ENCODE results near the gene HMCES. TPM values are rescaled to one million over a fixed set of nuclear protein-coding genes. Genes with fewer than 3 reads are reported as not detected.
"Not testable (repeated sequence)": the region's sequence is repeated elsewhere in the genome, so short reads cannot be mapped to it uniquely, and the experiment has no call there.

Gene HMCES
- total RNA-seq, 2 experiments from 2014 or later = 83.6 to 83.7 TPM

DNA sequence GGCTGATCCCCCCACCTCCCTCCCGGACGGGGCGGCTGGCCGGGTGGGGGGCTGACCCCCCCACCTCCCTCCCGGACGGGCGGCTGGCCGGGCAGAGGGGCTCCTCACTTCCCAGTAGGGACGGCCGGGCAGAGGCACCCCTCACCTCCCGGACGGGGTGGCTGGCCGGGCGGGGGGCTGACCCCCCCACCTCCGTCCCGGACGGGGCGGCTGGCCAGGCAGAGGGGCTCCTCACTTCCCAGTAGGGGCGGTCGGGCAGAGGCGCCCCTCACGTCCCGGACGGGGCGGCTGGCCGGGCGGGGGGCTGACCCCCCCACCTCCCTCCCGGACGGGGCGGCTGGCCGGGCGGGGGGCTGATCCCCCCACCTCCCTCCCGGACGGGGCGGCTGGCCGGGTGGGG lies 60.5 kb downstream of the HMCES start:
- not testable (repeated sequence) for DNase-seq, H3K36me3 Mint-ChIP-seq, H3K4me3 Mint-ChIP-seq, H3K4me1 Mint-ChIP-seq, H3K27ac Mint-ChIP-seq, H3K9me3 Mint-ChIP-seq
- peaks cover 17% of the 10 kb centered on the region for H3K27me3 Mint-ChIP-seq

DNA sequence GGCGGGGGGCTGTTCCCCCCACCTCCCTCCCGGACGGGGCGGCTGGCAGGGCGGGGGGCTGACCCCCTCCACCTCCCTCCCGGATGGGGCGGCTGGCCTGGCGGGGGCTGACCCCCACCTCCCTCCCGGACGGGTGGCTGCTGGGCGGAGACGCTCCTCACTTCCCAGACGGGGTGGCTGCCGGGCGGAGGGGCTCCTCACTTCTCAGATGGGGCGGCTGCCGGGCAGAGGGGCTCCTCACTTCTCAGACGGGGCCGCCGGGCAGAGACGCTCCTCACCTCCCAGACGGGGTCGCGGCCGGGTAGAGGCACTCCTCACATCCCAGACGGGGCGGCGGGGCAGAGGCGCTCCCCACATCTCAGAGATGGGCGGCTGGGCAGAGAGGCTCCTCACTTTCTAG lies 61.2 kb downstream of the HMCES start:
- H3K4me1 Mint-ChIP-seq, H3K27ac Mint-ChIP-seq, H3K9me3 Mint-ChIP-seq, H3K4me3 Mint-ChIP-seq, DNase-seq, H3K36me3 Mint-ChIP-seq: not testable (repeated sequence)
- peaks cover 21% of the 10 kb centered on the region for H3K27me3 Mint-ChIP-seq

DNA sequence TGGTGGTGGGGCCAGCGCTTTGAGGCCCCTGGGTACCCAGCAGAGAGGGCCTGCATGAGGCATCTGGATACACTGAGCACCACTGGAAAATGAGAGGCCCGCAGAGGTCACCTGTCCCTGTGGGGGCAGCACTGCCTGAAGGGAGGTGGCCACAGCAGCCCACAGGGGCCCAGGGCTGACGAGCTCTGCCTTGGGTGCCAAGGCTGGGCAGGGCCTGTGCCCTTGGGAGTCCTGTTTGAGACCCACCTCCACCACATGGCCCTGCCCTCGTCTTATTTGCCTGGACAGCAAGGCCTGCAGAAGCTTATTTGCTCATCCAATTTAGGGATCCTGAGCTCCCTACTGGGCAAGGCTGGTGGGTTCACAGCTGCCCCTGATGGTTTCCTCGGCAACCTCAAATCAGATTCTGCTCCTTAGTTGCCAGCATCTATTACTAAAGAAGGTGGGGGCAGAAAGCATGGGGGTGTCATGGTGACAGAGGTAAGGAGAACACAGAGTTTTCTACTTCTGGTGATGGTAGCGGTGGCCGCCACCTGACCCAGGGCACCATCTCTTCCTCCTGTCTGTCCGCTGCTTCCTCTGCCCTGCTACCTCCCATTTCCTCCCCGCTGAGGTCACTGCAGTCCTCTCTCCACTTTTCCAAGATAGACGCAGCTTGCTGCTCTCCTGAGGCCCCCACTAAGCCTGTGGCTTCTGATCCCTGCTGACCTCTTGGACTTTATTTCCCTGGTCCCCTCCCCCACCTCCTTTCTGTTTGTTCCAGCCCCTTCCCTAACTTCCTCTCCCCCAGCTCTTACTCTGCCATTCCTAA lies 62.9 kb downstream of the HMCES start:
- Mint-ChIP-seq H3K36me3 (no peaks in the 10 kb centered on the region), H3K4me1 (peaks cover 3% of the 10 kb centered on the region), H3K9me3 (no peaks in the 10 kb centered on the region), H3K27me3 (peaks cover 26% of the 10 kb centered on the region), H3K4me3 (no peak overlapping the region), H3K27ac (no peak overlapping the region)
- DNase-seq = no peak

DNA sequence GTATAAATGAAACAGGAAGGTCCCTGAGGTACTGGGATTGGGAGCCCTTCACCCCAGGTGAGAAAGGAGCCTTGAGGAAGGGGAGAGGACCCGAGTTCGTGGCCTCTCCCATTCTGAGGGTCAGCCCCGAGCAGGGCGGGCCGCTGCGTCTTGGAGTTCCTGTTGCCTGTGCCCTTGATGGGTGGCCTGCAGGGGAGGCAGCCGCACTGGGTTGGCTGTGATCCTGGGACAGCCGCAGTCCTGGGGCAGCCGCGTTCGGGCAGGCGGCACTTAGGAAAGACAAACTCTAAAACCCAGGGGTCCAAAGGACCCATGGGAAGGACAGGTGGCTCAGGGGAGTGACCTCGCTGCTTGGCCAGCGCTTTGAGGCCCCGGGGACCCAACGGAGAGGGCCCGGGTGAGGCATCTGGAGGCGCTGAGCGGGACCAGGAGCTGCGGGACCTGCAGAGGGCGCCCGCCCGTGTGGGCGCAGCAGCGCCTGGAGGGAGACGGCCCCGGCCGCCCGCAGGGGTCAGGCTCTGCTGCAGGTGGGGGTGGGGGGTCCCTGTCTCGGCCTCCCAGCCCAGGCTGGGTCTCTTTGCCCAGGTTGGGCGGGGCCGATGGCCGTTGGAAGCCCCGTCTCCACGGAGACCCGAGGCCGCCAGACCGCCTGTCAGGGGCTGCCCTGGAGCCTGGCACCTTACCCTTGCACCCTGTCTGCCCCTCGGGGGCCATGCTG lies 65.1 kb downstream of the HMCES start:
- H3K27me3 Mint-ChIP-seq = peaks cover 29% of the 10 kb centered on the region
- H3K4me3 Mint-ChIP-seq = no peak overlapping the region
- H3K9me3 Mint-ChIP-seq = no peaks in the 10 kb centered on the region
- H3K4me1 Mint-ChIP-seq = peaks cover 3% of the 10 kb centered on the region
- H3K36me3 Mint-ChIP-seq = no peaks in the 10 kb centered on the region
- no peak overlapping the region for H3K27ac Mint-ChIP-seq
- DNase-seq = peak; percentile 50

DNA sequence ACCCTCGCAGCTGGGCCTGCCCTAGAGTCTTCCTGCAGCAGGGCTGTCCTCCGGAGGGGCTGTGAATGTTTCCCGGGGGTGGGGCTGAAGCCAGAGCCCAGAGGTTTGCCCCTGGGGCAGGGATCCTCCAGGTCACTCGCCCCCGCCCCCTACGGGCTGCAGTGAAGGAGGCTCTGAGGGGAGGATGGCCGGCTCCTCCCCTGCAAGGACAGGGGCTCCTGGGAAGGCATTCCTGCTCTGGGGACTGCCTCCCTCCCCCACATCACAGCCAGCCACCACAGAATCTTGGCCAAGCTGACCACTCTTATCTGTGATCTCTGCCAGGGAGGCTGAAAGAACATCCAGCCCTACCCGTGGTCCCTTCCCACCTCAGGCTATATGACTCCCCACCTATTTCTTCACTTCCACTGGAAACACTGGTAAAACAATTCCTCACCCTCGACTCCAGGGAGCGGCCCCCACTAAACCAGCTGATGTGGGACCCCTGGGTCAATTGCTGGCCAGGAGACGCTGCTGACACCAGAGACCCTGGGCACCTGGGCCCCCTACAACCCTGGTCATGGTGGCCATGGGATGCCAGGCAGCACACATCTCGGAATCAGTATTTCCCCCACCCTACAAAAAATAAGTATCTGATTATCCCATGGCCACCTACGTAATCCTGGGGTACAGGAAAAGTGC lies 66.0 kb downstream of the HMCES start:
- Mint-ChIP-seq H3K36me3 (no peaks in the 10 kb centered on the region), H3K27ac (no peak overlapping the region), H3K27me3 (peaks cover 29% of the 10 kb centered on the region), H3K4me3 (no peak overlapping the region), H3K4me1 (peaks cover 3% of the 10 kb centered on the region), H3K9me3 (no peaks in the 10 kb centered on the region)
- no peak for DNase-seq

DNA sequence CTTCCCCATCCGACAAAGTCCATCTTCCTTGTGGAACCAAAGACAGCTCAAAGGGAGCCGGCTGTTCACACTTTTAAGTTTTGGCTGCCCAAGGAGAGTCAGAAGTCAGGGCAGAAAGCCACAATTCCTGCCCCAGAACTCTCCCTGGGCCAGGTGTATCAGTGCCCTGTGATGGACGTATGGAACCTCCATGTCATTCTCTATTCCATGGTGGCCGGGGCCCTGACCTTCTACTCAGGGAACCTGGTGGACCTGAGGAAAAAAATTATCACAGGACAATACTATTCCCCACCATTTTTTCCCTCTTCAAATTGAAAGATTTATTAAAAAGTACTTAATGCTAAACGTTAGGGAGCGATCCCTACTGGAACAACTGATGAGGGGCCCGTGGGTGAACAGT lies 66.6 kb downstream of the HMCES start:
- Mint-ChIP-seq H3K36me3 (no peaks in the 10 kb centered on the region), H3K4me3 (no peak overlapping the region), H3K27me3 (peaks cover 29% of the 10 kb centered on the region), H3K27ac (no peak overlapping the region), H3K4me1 (peaks cover 3% of the 10 kb centered on the region), H3K9me3 (no peaks in the 10 kb centered on the region)
- no peak for DNase-seq

DNA sequence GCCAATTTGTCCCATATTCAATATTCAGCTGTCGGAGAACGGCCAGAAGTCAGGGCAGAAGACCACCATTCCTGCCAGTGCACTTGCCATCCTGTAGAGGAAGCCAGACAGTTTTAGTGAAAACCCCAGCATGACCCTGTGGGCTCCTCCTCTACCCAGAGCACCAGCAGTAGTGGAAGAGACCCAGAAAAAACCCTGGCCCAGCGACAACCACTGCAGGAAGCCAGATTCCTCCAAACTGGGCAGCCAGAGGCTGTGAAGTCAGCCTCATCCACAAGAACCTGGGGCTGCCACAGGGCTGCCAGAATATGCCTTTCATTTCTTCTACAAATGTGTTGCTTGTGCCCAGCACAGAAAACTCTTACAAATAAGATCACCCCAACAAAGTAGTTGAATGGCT lies 67.3 kb downstream of the HMCES start:
- H3K4me1 Mint-ChIP-seq = peaks cover 3% of the 10 kb centered on the region
- DNase-seq = no peak
- no peaks in the 10 kb centered on the region for H3K36me3 Mint-ChIP-seq
- peaks cover 29% of the 10 kb centered on the region for H3K27me3 Mint-ChIP-seq
- no peak overlapping the region for H3K4me3 Mint-ChIP-seq
- H3K9me3 Mint-ChIP-seq = no peaks in the 10 kb centered on the region
- H3K27ac Mint-ChIP-seq = no peak overlapping the region

DNA sequence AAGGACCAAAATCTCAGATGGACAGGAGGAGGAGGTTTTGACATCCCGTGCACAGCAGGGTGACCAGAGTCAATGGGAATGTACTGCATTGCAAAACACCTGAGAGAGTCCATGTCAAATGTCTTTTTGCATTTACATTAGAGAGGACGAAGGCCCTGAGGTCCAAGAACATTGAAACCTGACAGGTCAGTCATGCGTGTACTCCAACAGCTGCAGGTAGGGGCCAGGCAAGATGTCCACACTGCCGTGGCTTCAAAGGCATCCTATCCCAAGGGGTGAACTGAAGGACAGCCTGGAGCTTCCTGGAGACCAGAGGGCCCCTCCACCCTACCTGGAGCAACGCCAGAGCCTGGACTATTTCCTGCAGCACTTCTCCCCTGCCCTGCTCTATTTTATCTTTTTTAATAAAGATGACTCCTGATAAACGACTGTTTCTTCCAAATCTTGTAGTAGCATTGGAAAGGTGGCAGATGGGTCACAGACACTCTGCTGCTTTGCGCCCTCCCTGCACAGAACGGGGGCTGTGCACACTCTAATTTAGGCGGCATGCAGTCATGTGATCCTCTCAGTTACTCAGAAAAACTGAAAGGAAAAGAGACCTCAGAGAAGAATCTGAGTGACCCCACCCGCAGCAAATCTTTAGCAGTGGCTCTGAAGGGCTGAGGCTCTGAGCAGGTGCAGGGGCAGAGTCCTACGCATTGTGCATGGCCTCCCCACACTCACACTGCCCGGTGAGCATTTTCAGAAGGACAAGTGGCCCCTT lies 68.2 kb downstream of the HMCES start:
- Mint-ChIP-seq H3K9me3 (no peaks in the 10 kb centered on the region), H3K27me3 (peaks cover 27% of the 10 kb centered on the region), H3K27ac (no peak overlapping the region), H3K4me3 (no peak overlapping the region), H3K36me3 (no peaks in the 10 kb centered on the region), H3K4me1 (peaks cover 3% of the 10 kb centered on the region)
- DNase-seq = no peak

DNA sequence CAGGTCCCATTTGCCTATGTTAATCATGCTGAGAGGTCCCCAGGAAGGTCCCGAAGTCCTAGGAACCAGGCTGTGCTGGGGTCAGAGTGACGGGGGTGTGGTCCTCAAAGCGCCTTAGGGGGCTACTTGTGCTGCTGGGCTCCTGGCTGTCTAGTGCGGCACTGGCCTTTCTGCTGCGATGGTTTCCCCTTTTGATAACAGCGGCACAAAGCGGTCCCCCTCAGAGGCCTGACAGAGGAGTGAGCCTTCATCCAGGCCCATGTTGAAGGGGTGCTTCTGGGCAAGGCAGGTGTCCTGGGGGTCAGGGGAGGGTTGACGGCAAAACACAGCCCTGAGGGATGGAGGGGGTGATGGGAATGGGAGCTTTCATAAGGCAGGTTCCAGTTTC lies 68.8 kb downstream of the HMCES start:
- H3K4me3 Mint-ChIP-seq = no peak overlapping the region
- peaks cover 24% of the 10 kb centered on the region for H3K27me3 Mint-ChIP-seq
- no peaks in the 10 kb centered on the region for H3K9me3 Mint-ChIP-seq
- no peak overlapping the region for H3K27ac Mint-ChIP-seq
- no peak for DNase-seq
- H3K36me3 Mint-ChIP-seq = no peaks in the 10 kb centered on the region
- peaks cover 3% of the 10 kb centered on the region for H3K4me1 Mint-ChIP-seq

DNA sequence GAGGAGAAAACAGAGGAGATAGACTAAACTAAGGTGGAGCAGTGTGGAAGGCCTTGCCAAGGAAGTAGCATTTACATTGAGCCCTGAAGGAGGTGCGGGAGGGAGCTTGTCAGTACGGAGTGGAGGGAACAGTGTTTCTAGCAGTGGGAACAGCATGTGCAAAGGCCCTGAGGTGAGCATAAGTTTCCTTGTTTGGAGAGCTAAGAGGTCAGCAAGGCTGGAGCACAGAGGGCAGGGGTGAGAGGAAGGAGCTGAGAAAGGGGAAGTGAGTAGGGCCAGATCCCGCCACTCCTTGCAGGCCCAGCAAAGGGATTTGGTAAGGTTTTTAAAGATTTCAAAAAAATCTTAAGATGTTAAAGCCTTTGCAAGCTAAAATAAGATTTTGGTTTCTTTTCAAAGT lies 70.1 kb downstream of the HMCES start:
- no peak for DNase-seq
- Mint-ChIP-seq H3K9me3 (no peaks in the 10 kb centered on the region), H3K27me3 (peaks cover 13% of the 10 kb centered on the region), H3K27ac (no peak overlapping the region), H3K4me3 (no peak overlapping the region), H3K4me1 (no peaks in the 10 kb centered on the region), H3K36me3 (no peaks in the 10 kb centered on the region)

DNA sequence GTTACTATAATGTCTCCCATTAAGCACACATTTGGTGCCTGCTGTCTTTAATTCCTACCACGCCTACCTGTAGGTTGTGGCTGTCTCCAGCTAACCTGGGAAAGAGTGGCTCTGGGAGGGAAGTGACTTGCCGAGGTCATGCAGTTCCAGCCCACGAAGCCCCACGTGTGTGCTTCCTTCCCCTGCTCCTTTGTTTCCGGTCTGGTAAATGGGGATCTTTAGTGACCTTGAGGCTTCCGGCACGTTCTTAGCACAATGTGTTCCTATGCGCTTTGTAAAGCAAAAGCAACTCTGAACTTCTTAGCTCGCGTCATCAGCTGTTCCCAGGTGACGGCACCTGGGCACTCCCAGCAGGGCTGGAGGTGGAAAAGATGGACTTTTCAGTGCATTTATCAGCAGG lies 70.5 kb downstream of the HMCES start:
- H3K36me3 Mint-ChIP-seq, H3K9me3 Mint-ChIP-seq, H3K4me3 Mint-ChIP-seq, H3K4me1 Mint-ChIP-seq, H3K27ac Mint-ChIP-seq, DNase-seq: not testable (repeated sequence)
- peaks cover 12% of the 10 kb centered on the region for H3K27me3 Mint-ChIP-seq

DNA sequence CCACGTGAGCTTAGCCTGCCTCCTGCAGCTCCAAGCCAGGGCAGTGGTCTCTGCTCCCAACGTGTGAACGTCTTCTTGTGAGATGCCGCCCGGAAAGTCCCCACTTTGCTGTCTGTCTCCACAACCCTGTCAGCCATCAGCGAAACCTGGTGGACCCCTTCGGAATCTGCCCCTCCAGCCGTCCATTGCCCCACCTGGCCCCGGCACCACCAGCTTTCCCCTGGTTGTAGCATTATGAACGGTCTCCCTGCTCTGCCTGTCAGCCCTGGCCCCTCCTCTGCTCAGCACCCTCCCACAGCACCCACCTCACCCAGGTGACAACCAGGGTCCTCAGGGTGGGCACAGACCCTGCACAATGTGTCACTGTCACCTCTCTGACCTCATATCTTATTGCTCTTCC lies 71.1 kb downstream of the HMCES start:
- Mint-ChIP-seq H3K4me3 (no peak overlapping the region), H3K36me3 (no peaks in the 10 kb centered on the region), H3K27ac (no peak overlapping the region), H3K9me3 (no peaks in the 10 kb centered on the region), H3K27me3 (peaks cover 8% of the 10 kb centered on the region), H3K4me1 (no peaks in the 10 kb centered on the region)
- DNase-seq = no peak

DNA sequence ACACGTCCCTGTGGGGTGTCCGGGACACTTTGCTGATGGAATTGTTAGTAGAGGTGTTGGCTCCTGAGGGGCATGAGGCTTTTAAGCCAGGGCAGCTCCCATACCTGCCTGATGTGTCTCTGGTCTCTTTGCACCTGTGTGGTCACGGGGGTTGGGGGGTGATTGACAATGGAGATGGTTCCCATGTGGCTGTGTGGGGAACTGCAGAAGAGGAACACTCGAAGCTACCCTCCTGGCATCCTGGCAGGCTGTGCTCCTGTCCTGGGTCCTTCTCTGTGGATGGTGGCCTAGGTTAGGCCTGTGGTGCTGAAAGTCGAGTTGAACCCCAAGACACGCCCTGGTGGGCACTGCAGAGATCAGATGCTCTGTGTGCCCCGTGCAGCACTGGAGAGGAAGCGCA lies 73.4 kb downstream of the HMCES start:
- no peak overlapping the region for H3K27ac Mint-ChIP-seq
- no peak for DNase-seq
- H3K4me3 Mint-ChIP-seq = no peak overlapping the region

DNA sequence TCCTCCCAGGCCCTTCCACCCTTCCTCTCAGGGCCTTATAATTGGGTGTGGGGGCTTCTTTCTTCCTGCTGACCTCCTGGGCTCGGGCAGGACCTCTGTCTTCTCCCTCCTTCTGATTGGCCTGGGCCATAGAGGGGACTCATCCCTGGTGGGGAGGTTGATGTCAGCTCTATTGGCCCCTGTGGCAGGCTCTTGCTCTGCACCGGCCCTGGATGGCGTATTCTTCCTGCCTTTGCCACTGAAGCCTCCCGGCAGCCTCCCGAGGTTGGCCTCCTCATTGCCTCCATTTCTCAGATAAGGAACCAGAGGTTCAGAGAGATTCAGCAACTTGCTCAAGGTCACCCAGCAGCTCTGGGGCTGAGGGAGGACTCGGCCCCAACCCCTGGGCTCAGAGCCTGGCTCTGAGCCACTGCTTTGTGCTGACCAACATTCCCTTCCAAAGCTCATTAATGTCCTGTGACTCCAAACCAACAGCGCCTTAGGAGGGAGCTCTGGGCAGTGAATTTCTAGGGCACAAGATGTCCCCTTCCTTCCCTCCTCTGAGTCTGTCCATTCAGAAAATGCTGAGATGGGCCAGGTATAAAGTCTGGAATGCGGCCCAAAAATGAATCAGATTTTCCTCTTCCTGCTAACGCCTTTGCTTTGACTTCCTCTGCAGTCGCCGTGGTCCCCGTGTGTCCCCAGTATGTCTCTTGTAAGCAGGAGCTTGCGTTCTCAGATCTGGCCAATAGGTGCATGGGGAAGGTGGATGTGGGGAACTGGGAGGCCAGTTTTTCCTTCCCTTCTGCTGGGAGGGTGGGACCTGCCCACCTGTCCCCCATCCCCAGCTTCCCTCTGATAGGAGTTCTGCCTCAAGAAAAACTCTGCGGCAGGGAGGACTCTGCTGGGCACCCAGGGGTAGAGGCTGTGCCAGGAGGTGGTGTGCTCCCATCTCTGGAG lies 74.2 kb downstream of the HMCES start:
- H3K4me3 Mint-ChIP-seq = no peak overlapping the region
- H3K4me1 Mint-ChIP-seq = no peaks in the 10 kb centered on the region
- no peak overlapping the region for H3K27ac Mint-ChIP-seq
- H3K9me3 Mint-ChIP-seq = no peaks in the 10 kb centered on the region
- no peaks in the 10 kb centered on the region for H3K27me3 Mint-ChIP-seq
- no peaks in the 10 kb centered on the region for H3K36me3 Mint-ChIP-seq
- DNase-seq = no peak

More for the DNA sequence above, 73.4 kb downstream of the HMCES start:
- Mint-ChIP-seq H3K4me1 (no peaks in the 10 kb centered on the region), H3K27me3 (peaks cover 1% of the 10 kb centered on the region), H3K9me3 (no peaks in the 10 kb centered on the region), H3K36me3 (no peaks in the 10 kb centered on the region)
